Prostate gland (tissue), 2 donors: ENCODE results near the gene HS6ST2. TPM values are rescaled to one million over a fixed set of nuclear protein-coding genes. Genes with fewer than 3 reads are reported as not detected.
"Not testable (repeated sequence)": the region's sequence is repeated elsewhere in the genome, so short reads cannot be mapped to it uniquely, and the experiment has no call there.

Source experiments
- DNase-seq: peaks from one replicate; pipeline ENCODE4 v3.0.0-alpha.2; 2019; ENCODE audit warnings: low spot score
- H3K27ac ChIP-seq, 2 donors: fragments of 200-600 bp; sonication (generic); 2 replicates each; pipeline ENCODE4 v1.5.1; 2017 to 2019
- H3K27me3 ChIP-seq: fragments of 200-600 bp; sonication (generic); replicated peaks from 2 replicates; pipeline ENCODE4 v1.5.1; 2019; ENCODE audit not compliant: insufficient read depth
- H3K36me3 ChIP-seq, 2 donors: fragments of 200-600 bp; sonication (generic); 1 replicate in 1 of 2; 2 replicates in 1 of 2; pipeline versions ENCODE4 v1.5.1 to v1.8.1; 2017 to 2019
- H3K4me1 ChIP-seq: fragments of 200-600 bp; sonication (generic); replicated peaks from 2 replicates; pipeline ENCODE4 v1.5.1; 2019
- H3K4me3 ChIP-seq, 2 donors: fragments of 200-600 bp; sonication (generic); 2 replicates each; pipeline ENCODE4 v1.5.1; 2017 to 2019
- H3K9me3 ChIP-seq: fragments of 200-600 bp; sonication (generic); 2 replicates; pipeline ENCODE4 v1.5.1; 2017
- CTCF ChIP-seq, 4 experiments: fragments of 200-600 bp in 2 of 4; fragments of 450-650 bp in 2 of 4; sonication (generic) in 2 of 4; IDR thresholded peaks; 1 replicate in 3 of 4; 2 replicates in 1 of 4; pipeline ENCODE4 v1.5.1; 2016 to 2019; ENCODE audit warnings: antibody characterized with exemption in 4 of 4, mild to moderate bottlenecking in 2 of 4, moderate library complexity in 2 of 4
- POLR2A ChIP-seq: fragments of 450-650 bp; IDR thresholded peaks from one replicate; pipeline ENCODE4 v1.6.1; 2016; ENCODE audit warnings: antibody characterized with exemption, mild to moderate bottlenecking
- POLR2AphosphoS5 ChIP-seq: sonication (generic); formaldehyde crosslinking; IDR thresholded peaks from one replicate; pipeline ENCODE4 v1.6.1; 2017; ENCODE audit warnings: antibody characterized with exemption
- WGBS: methylation state at CpG from one replicate; pipeline ENCODE4 v1.1.5; 2018; 5-methylcytosine and 5-hydroxymethylcytosine counted together
- intact Hi-C: fragments of 100-400 bp; cut with DNase I; formaldehyde crosslinking; loops from one replicate; pipeline ENCODE4 v1.14.2; 2022
- total RNA-seq, 2 donors: library from RNA; depleted of rRNA; stranded (reverse); fragments of >200 nt; gene quantifications; one replicate each; pipeline ENCODE4 v1.1.0, GENCODE V29; 2016

HS6ST2 gene
- total RNA-seq, 2 donors from 2014 or later: 1.1 to 6.1 TPM

DNA sequence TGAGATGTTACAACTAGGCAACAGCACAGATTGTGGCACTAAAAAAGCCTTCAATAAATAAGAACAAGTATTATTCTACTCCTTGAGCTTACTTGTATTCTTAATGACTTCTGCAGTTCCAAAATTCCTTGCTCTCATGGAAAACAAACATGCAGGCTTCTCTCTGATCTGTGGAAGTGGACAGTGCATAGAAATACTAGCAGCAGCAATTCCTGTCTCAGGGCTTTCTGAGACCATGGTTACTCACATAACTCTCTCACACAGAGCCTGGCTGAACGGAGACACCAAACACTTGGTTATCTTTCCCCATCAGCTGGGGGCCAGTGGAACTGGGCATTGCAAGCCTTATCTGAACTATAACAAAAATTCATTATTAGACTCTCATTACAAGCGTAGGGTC, 32.4 kb upstream of the HS6ST2 start:
- no peak for DNase-seq
- intact Hi-C loops: no loop called here
- H3K4me3 ChIP-seq: no peak overlapping the region
- no peaks in the 10 kb centered on the region for H3K4me1 ChIP-seq
- no peaks in the 10 kb centered on the region for H3K9me3 ChIP-seq
- H3K27me3 ChIP-seq: no peaks in the 10 kb centered on the region
- TF ChIP-seq CTCF (IDR thresholded peaks at IDR 0.05) (no peak), POLR2AphosphoS5 (no peak), POLR2A (no peak)
- 95% methylated on average over 2 of the region's 2 CpGs for WGBS
- H3K36me3 ChIP-seq: no peaks in the 10 kb centered on the region
- H3K27ac ChIP-seq: no peak overlapping the region

- intact Hi-C loops: no loop called here
- DNase-seq: no peak
Measured at GRCh38 chrX:132986556-132986955, 28.1 kb upstream of the HS6ST2 start.

DNA sequence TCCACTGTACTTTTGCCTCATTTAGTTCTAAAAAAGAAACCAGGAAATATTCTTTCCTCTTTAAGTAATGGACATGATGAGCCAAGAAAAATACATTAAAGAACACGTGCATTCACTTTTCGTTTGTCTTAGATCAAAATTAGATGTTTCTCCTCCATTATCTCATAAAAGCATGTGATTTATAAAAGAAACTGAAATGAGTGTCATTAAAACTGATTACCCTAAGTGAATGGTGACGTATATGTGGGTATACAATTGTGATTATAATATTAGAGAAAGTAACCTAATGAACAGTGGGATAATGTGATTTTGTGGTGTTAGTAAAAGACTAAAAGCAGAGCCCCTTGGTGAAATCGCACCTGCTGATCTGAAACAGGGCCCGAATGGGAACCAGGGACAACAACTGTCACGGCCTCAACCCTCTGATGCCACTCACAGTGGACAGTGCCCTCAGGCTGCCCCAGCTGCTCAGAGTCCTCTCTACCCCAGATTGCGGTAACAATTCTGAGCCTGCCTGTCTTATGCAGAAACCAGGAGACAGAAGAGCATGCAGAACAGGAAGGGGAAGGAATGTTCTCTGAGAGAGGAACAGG, 25.7 kb upstream of the HS6ST2 start:
- WGBS: 62% methylated on average over 7 of the region's 7 CpGs
- TF ChIP-seq POLR2A (no peak), POLR2AphosphoS5 (no peak), CTCF (IDR thresholded peaks at IDR 0.05) (no peak)
- intact Hi-C loops: no loop called here

More at GRCh38 chrX:132986556-132986955, 28.1 kb upstream of the HS6ST2 start:
- TF ChIP-seq POLR2A: no peak
- TF ChIP-seq POLR2AphosphoS5: no peak
- no peak for TF ChIP-seq CTCF (IDR thresholded peaks at IDR 0.05)
- Histone ChIP-seq H3K4me3 (no peak overlapping the region), H3K4me1 (no peaks in the 10 kb centered on the region), H3K36me3 (no peaks in the 10 kb centered on the region), H3K9me3 (no peaks in the 10 kb centered on the region), H3K27ac (no peak overlapping the region), H3K27me3 (no peaks in the 10 kb centered on the region)

DNA sequence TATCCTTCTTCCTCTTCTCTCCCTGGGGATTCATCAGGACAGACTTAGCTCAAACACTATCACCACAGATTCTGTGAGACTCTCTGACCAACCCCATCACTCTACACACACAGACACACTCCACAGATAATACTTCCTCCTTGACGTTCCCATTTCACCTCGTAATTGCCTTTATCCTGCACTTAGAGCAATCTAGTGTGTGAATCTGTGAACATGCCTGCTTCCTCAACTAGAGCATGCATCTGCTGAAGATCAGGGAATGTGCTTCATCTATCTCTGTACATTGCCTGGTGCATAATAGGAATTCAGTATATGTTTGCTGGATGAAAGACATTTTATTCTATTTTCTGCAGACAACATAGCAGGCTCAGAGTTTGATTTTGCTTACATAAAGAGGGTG, 25.1 kb upstream of the HS6ST2 start:
- no peak for DNase-seq
- Histone ChIP-seq H3K4me1 (no peaks in the 10 kb centered on the region), H3K4me3 (no peak overlapping the region), H3K27ac (no peak overlapping the region), H3K36me3 (no peaks in the 10 kb centered on the region), H3K27me3 (no peaks in the 10 kb centered on the region), H3K9me3 (no peaks in the 10 kb centered on the region)
- TF ChIP-seq CTCF (IDR thresholded peaks at IDR 0.05) (no peak), POLR2A (no peak), POLR2AphosphoS5 (no peak)
- WGBS: 38% methylated on average over 2 of the region's 2 CpGs
- intact Hi-C loops: no loop called here

More for the DNA sequence above, 25.7 kb upstream of the HS6ST2 start:
- H3K27me3 ChIP-seq: no peaks in the 10 kb centered on the region
- H3K27ac ChIP-seq: no peak overlapping the region
- no peaks in the 10 kb centered on the region for H3K4me1 ChIP-seq
- no peaks in the 10 kb centered on the region for H3K9me3 ChIP-seq
- no peak overlapping the region for H3K4me3 ChIP-seq
- DNase-seq: no peak
- no peaks in the 10 kb centered on the region for H3K36me3 ChIP-seq

DNA sequence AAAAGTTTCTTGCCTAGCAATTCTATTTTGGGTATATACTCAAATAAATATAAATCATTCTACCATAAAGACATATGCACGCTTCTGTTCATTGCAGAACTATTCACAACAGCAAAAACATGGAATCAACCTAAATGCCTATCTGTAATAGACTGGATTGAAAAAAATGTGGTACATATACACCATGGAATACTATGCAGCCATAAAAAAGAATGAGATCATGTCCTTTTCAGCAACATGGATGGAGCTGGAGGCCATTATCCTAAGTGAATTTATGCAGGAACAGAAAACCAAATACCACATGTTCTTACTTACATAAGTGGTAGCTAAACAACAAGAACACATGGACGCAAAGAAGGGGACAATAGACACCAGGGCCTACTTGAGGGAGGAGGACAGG, 21.6 kb upstream of the HS6ST2 start:
- H3K9me3 ChIP-seq, intact Hi-C loops: not testable (repeated sequence)

More for the DNA sequence above, 21.6 kb upstream of the HS6ST2 start:
- DNase-seq, H3K4me1 ChIP-seq, H3K4me3 ChIP-seq, H3K36me3 ChIP-seq, H3K27me3 ChIP-seq, H3K27ac ChIP-seq: not testable (repeated sequence)
- WGBS: 93% methylated on average over 2 of the region's 2 CpGs
